Superior temporal gyrus (tissue), 1 donor: ENCODE data around the gene SATB1.
"Not testable (repeated sequence)": the region's sequence is repeated elsewhere in the genome, so short reads cannot be mapped to it uniquely, and the experiment has no call there.

Experiments
- DNase-seq: peaks from one replicate; pipeline ENCODE4 v3.0.0-alpha.2; 2016; ENCODE audit errors: extremely low spot score

SATB1 gene

DNA sequence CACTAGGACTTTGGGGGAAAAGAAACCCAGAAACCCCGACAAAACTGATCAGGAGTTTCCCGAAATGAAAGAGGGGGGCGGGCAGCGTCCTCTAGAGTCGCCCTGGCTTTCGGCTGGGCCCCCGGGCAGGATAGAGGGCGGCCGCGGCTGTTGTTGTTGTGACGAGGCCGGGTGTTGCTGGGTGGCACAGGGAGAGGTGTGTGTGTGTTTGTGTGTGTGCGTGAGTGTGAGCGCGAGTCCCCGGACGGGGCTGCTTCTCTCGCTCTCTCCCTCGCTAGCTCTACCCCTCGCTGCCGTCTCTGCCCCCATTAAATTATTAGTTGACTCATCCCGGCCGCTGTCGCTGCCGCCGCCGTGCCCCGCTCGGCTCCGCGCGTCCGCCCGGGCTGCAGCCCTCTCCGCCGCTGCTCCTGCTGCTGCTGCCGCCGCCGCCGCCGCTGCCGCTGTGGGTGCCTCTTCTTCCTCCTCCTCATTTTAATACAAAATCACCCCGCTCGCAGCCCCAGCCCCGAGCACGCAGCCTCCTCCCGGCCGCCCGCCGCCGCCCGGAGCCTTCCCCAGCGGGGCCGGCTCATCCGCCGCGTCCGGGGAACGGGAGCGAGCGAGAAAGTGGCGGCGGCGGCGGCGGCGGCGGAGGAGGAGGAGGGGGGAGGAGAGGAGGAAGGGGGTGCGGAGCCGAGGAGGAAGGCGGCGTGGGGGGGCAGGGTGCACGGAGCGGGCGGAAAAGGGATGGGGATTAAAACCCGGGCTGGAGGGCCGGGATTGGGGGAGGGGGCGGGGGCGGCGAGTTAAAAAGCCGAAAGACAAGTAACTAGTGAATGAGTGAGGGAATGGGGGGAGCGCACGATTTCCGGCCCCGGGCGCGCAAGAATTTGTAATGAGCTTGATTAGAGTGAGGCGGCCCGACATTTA is at the start of gene SATB1:
SATB1 (minus strand) TSS at position 611 of the 912 bp plus-strand sequence. CDS start 4,372 bp downstream, outside the sequence.
- no peak for DNase-seq

DNA sequence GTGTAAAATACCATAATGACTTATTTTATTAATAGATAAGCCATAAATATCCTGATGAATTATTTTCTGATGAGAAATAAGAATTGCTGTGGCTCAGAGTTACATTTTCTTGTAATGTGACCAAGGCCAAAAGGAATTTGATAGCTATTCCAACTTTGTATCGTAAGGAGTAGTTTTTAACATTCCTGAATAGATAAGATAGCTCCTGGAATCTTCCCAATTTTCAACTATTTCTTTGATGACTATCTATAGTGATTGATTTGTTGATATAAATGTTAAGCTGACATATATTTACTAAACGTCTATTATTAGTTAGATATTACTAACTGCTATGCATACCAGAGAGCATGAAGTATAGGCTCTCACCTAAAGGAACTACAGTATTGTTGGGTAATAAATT is 49.1 kb upstream of the SATB1 start:
- DNase-seq = no peak

DNA sequence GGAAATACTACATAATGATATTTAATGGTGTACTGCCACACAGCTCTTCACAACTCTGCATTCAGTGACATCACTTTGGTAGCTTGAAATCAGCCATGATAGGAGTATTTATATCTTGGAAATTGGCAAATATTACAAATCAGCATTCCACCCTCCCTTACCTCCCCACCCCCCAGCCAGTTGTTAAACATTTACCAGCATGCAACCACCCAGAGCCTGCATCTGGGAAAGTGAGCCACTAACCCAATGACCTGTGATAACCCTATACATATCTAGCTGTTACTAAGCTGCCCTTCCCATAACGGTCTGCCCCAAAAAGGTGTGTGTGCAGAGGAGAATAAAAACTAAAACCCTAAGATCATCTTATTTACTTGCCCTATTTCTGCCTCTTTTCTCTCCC is 44.6 kb upstream of the SATB1 start:
- no peak for DNase-seq

DNA sequence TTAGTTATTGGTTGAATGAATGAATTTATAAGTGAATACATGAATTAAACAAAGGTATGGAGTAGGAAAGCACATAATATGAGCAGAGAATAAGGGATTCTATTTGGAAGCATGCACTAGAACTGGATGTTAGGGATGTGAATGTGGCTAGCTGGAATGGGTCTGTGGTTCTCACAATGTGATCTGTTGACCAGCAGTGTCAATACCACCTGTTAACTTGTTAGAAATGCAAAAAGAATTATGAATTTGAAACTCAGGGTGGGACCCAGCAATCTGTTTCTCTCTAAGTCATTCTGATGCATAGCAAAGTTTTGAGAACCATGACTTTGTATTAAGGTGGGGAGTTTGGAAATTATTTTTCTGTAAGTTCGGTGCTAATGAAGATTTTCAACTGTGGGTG is 41.0 kb upstream of the SATB1 start:
- DNase-seq = no peak

DNA sequence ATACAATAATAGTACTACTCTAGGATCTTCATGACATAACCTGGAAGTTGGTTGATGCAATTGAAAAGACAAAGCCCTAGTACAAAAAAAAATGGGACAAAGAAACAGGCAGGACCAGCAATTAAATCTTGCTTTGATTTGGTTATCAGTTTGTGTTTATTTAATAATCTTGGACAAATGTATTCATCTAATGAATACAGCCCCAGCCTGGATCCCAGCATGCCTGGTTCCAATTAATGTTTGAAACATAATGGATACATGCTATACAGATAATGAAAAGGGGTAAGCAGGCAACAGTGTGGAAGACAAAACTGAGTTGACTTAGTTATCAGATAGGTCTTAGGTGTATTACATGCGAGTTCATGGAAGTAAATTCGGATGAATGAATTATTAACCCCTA is 29.6 kb upstream of the SATB1 start:
- no peak for DNase-seq

DNA sequence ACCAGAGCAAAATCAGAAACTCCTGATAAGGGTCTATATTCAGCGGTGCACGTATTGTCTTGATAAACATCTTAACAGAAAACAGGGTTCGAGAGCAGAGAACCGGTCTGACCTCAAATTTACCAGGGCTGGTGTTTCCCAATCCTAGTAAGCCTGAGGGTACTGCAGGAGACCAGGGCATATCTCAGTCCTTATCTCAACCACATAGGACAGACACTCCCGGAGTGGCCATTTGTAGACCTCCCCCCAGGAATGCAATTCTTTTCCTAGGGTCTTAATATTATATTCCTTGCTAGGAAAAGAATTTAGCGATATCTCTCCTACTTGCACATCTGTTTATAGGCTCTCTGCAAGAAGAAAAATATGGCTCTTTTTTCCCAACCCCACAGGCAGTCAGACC is 24.5 kb upstream of the SATB1 start:
- not testable (repeated sequence) for DNase-seq

DNA sequence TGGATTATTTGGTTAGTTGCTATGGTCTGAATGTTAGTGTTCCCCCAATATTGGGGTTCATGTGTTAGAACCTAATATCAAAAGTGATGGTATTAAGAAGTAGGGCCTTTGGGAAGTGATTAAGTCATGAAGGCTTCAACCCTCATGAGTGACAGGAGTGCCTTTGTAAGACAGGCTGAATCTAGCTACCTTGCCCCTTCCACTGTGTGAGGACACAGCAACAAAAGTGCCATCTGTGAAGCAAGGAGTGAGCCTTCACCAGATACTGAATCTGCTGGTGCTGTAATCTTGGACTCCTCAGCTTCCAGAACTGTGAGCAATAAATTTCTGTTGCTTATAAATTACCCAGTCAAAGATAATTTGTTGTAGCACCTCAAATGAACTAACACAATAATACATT is 22.6 kb upstream of the SATB1 start:
- no peak for DNase-seq

DNA sequence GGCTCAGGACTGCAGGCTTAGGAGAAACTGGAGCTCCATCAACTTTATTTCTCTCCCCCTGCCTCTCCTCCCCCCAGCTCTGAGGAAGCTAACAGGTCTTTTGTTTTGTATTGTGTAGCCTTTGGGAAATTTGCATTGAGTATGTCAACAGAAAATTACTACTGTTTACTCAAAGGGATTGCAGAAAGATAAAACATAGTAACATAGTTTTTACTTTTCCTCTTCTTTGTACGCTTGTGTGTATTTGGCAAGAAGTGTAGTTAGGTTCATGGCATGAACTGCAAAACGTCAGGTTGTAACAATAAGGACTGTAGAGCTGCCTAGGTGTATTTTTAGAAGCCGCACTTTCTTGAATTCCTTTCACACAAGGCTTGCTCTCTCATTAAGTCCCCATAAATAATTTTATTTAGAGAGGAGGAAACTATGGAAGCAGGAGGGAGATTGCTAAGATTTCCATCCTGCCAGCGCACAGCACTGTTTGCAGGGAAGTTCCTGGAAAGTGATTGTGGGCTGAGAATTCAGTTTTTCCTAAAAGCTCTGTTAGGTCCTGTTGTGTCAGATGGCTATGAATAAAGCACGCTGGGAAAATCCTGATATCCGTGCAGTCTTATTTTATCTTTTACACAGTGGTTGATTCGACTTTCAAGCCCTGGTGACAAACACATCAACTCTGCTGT is 21.1 kb upstream of the SATB1 start:
- peak; percentile 44 for DNase-seq

DNA sequence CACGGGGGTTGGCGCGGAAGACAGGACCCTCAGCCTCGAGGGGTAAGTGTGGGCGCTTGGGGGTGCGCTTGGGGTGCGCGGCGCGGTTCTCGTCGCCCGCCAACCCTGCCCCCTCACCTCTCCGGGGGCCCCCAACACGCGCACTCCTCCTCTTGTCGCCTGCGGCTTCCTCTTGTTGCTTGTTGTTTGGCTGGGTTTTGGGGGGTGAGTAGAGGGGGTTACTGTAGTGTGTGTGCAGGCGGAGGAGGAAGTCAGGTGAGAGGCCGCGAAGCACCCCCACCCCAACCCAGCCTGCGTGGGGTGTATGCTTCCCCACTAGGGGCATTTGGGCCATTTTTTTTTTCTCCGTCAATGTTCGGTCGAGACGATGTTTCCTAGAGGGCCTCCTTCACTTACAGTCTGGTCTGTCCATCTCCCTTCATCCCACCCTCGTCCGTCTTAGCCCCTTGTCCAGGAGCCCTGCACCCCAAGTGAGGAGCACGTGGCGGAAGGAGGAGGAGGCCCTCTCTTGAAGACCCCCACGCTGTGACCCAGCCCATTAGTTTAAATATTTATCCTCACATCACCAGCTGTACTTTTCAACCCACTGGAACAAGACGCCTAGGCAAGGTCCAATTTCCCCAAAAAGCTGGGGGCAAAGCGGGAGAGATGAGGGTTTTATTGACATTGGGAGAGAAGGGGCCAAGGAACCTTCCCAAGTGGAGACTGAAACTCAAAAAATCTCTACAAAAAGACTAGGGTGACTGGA is 20.4 kb upstream of the SATB1 start:
- peak; percentile 20 for DNase-seq

DNA sequence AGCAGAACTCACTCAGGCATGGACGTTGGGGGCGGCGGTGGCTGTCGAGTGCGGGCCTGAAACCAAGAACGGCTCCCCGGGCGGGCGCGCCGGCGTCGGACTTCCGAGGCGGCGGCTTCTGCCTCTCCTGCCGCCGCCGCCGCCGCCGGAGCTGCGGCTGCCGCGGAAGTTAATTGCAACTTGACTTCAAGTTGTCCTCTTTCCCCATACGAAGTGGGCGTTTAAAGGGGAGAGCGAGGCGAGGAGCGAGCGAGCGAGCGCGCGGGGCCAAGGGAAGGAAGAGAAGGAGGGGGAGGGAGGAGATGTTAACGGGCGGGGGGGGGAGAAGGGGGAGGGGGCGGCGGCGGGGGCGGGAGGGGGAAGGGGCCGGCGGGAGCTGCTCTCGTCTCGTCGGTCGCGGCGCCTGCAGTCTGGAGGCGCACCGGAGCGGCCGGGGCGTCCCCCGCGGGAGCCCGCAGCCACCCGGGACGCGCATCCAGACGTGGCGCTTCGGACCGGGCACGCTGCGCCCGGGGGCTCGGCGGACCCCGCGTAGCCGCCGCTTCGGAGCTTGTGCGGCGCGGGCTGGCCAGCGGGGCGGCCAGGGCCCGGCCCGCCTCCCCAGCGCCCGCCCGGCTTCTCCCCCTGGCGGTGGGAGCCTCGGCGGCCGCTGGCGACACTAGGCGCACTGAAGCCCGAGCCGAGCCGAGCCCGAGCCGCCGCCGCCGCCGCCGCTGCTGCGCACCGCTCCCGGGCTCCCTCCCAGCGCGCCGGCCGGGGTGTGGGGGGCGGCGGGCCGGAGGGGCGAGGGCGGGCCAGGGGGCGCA is 19.7 kb upstream of the SATB1 start:
- DNase-seq = peak; percentile 52

DNA sequence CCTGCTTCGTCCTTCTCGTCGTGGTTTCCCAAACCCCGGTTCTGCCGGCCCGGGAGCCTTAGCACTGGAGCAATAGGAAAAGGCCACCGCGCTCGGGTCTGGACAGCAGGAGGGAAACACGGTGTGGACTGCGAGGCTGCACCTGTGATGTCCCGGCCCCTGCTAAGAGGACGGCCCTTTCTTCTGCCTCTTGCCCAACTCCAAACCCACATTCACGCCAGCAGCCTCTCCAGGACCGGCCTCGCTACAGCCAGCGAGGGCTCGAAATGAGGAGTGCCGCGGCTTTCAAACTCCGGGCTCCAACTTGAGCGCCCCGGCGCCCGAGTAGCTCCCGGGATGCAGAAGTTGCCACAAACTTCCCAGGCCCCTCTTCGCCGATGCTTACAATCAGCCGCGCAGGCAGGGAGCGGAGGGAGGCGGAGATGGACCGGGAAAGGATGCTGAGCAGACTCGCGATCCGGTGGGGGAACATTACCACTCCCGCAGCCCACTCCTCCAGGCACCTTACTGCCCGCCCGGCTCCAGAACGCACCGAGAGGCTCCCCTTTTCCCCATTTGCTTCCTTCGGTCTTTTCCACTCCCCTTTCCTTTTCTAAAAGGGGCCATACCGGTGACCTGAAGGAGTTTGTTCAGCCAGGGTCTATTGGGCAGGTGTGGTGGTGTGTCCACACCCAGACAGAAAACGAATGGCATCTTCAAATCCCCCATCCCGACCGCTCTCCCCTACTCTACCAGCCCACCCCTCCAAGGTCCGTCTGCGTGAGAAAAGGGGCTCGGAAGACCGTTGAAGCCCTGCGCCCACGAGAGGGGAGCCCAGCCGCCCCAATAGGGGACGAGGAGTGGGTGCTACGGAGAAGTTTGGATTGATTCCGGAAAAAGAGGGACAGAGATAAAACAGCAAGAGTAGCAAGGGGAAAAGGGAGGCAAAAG is 18.8 kb upstream of the SATB1 start:
- no peak for DNase-seq

DNA sequence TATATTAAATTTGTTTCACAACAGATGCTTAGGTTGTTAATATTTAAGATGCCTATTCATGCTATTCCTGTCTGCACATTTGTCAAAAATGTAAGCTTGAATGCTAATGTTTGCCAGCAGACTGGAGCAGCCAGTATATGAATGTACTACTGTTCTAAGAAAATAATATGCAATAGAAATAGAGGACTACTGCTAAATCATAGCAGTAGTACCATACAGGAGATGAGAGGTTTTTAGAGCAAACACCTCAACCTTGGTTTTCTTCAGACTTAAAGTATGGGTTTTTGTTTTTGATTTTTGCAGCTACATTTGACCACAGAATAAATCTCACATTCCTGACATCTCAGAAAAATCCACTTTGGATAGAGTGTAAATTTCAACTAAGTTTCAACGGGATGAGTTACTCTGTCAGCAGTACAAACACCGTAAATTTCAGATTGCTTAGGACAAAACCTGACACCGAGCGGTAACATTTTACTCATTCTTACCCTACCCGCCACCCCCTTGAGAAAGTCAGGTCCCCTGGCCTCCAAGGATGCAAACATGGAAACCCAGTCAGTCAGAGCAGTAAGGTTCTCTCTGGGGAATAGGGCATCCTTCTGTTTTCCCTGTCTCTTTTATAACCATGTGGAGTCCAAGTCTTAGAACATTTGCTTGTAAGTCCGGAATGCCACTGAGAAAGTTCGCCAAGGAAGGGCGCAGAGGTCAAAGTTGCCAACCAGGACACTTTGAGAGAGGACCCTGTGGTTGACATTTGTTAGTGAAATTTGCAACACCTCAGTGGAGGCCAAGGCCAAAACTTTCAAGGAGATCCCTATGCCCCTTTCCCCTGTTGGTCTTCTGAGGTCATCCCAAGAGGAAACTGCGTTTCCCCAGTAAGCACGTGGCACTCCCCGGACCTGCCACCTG is 17.9 kb upstream of the SATB1 start:
- DNase-seq = peak; percentile 22

DNA sequence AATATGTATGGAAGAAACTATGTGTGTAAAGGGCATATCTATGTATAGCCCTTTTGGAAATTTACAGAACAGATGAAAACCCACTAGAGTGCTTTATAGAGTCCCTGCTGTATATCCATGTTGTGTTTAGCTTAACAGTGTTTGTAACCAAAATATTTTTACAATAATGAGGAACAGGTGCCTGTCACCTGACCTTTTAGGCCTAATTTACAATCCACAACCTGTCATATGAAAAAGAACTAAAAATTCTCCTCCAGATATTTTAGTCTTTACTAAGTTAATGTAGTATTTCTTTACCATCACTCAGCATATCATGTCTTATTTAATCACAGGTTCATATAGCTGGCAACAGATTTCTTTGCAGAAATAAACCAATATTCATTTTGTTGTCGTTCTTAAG is 16.4 kb upstream of the SATB1 start:
- peak; percentile 31 for DNase-seq

DNA sequence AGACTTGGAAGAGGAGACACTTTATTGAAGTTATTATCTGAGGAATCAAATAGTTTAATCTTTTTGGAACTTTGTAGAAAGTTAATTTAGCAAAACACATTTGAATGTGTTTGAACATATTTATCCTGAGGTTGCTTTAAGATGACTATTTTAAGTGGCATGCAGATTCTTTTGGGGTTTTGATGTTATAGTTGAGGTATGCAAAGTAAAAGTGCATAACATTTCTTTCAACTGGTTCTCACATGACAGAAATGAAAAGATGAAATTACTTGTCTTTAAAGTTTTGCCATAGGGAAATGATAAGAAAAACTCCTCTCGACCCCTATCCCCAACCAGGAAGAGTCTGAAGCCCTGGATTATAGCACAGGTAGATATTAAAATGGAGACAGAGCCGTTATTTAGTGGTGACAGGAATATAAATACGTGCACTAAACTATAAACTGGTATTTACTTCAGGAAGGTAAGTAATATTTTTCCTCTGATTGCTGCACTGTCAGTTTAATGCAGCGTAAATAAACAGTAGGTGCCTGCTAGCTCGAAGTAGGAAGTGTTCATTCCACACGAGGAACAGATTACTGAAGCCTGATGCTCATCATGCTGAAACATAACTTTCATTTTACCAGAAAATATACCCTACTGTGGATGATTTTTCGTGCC is 15.1 kb upstream of the SATB1 start:
- DNase-seq = peak; percentile 26

DNA sequence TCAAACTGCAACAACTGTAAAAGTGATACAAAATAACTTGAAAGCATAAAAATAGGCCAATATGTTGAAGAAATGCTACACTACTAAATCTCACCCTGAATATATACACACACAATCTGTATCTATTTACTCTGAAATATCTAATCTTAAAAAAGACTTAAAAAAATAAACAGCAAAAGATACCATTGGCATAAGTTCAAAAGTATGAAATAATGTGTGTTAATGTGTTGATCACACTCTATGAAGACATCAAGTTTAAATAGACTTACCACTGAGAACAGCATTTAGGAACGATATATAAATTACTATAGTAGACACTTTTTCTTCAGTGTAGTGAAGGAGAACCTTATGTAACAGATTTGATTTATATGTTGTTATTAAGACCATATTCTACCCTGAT is 14.1 kb upstream of the SATB1 start:
- DNase-seq = peak; percentile 16

DNA sequence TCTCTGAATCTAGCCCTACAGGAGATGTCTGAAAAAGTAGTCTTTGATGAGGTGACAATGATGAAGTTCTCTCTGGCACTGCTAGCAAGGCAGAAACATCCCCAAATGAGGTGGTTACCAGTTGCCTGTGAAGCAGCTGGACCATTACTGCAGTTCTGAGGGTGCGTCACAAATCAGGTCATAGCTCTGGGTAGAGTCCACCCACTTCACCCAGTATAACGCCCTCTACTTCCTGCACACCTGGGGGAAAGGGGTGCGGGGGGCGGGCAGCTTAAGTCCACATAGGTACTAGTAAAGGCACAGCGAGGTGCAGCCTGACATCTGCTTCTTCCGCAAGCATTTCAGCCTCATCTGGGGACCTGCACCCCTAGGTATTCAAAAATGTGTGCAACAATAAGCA is 13.4 kb upstream of the SATB1 start:
- no peak for DNase-seq

DNA sequence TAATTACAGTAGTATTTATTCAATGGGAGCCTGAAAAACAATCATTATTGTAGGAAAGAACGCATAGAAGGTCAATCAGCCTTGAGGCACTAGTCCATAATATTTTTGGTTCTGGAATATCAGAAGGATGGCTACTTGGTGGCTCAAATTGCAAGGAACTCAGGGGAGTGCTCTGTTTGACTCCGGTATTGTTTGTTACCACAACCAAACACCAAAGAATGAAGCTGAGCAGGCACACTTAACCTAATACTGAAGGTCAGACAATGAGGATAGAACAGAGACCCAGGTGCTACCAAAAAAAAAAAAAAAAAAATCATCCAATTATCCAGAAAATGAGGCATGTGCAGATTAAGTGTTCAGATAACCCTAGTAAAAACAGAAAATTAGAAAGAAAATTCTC is 11.1 kb upstream of the SATB1 start:
- DNase-seq = no peak

DNA sequence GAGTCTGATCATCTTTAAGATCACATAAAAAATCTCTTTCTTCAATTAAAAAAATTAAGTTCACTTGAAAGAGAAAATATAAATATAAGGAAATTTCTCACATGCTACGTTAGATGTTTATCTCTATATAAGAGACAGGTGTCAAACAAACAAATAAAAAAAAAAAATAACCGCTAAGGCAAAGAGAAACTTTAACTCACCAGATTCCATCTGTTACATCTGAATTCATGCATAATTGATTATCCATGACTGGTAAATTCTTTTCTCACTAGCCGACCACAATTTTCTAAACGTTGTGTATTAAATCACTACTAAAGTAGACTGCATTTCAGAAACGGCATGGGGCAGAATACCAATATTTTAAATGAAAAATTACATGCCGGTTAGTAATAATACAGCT is 9.6 kb upstream of the SATB1 start:
- DNase-seq = no peak

DNA sequence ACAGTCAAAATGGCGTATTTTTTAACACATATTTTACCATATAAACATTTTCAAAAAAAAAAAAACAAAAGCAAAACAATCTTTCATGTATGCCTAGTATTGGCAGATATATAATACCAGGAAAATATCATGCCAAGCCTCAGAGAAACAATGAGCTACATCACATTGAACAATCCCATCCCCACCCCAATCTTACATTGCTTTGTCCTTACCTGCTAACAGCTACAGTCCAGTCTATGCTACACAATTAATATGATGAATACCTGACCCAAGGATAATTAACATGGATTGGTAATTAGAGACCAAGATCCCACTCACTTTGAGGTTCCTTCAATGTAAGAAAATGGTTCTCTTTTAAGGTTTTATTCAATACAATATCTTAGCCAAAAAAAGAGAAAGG is 7.6 kb upstream of the SATB1 start:
- DNase-seq = no peak
